H1 (cell line): ENCODE results near the gene CRYBB2. TPM values are rescaled to one million over a fixed set of nuclear protein-coding genes. Genes with fewer than 3 reads are reported as not detected.

Source experiments
- polyA plus RNA-seq, 7 experiments: library from polyadenylated mRNA; depleted of rRNA in 3 of 7; stranded (reverse) in 5 of 7; unstranded in 2 of 7; fragments of >200 nt in 5 of 7; fragments of 200-250 nt in 2 of 7; gene quantifications; 1 replicate in 5 of 7; 2 replicates in 1 of 7; 4 replicates in 1 of 7; pipeline versions ENCODE4 v1.2.1 to v1.2.3, GENCODE V29; 2011 to 2013; ENCODE audit warnings: missing spikeins in 2 of 7, mixed read lengths in 2 of 7
- total RNA-seq: library from RNA; stranded (reverse); fragmentation: NEBNext Ultra II Directional; extraction: Animal tissue kit (Norgen Biotek cat#: 25700); gene quantifications from 2 replicates; pipeline ENCODE4 v1.2.1, GENCODE V29; 2021
- TF ChIP-seq, protein P1 (sequence below): fragments of 300-600 bp; sonication (generic); IDR thresholded peaks from 2 replicates; pipeline ENCODE4 v1.7.1; 2012; ENCODE audit warnings: low read length, moderate library complexity, mild to moderate bottlenecking, inconsistent platforms; ENCODE audit not compliant: insufficient replicate concordance

The CRYBB2 gene
- total and polyA plus RNA-seq, 2 of the 8 experiments (the other 6 are each of a cell fraction or from before 2014, with no cell fraction given), result 0.12 TPM; not detected in 1

DNA sequence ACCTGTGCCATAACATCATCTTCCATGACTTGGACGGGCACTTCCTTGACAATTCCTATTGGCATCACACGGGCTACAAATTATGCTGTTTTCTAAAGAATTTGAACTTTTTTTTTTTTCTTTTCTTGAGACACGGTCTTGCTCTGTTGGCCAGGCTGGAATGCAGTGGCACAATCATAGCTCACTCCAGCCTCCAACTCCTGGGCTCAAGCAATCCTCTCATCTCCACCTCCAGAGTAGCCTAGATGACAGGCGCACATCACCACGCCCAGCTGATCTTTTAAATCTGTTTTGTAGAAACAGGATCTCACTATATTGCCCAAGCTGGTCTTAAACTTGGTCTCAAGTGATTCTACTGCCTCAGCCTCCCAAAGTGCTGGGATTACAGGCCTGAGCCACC is 23.1 kb upstream of the CRYBB2 start (continued):
- TF ChIP-seq, protein P1, sequence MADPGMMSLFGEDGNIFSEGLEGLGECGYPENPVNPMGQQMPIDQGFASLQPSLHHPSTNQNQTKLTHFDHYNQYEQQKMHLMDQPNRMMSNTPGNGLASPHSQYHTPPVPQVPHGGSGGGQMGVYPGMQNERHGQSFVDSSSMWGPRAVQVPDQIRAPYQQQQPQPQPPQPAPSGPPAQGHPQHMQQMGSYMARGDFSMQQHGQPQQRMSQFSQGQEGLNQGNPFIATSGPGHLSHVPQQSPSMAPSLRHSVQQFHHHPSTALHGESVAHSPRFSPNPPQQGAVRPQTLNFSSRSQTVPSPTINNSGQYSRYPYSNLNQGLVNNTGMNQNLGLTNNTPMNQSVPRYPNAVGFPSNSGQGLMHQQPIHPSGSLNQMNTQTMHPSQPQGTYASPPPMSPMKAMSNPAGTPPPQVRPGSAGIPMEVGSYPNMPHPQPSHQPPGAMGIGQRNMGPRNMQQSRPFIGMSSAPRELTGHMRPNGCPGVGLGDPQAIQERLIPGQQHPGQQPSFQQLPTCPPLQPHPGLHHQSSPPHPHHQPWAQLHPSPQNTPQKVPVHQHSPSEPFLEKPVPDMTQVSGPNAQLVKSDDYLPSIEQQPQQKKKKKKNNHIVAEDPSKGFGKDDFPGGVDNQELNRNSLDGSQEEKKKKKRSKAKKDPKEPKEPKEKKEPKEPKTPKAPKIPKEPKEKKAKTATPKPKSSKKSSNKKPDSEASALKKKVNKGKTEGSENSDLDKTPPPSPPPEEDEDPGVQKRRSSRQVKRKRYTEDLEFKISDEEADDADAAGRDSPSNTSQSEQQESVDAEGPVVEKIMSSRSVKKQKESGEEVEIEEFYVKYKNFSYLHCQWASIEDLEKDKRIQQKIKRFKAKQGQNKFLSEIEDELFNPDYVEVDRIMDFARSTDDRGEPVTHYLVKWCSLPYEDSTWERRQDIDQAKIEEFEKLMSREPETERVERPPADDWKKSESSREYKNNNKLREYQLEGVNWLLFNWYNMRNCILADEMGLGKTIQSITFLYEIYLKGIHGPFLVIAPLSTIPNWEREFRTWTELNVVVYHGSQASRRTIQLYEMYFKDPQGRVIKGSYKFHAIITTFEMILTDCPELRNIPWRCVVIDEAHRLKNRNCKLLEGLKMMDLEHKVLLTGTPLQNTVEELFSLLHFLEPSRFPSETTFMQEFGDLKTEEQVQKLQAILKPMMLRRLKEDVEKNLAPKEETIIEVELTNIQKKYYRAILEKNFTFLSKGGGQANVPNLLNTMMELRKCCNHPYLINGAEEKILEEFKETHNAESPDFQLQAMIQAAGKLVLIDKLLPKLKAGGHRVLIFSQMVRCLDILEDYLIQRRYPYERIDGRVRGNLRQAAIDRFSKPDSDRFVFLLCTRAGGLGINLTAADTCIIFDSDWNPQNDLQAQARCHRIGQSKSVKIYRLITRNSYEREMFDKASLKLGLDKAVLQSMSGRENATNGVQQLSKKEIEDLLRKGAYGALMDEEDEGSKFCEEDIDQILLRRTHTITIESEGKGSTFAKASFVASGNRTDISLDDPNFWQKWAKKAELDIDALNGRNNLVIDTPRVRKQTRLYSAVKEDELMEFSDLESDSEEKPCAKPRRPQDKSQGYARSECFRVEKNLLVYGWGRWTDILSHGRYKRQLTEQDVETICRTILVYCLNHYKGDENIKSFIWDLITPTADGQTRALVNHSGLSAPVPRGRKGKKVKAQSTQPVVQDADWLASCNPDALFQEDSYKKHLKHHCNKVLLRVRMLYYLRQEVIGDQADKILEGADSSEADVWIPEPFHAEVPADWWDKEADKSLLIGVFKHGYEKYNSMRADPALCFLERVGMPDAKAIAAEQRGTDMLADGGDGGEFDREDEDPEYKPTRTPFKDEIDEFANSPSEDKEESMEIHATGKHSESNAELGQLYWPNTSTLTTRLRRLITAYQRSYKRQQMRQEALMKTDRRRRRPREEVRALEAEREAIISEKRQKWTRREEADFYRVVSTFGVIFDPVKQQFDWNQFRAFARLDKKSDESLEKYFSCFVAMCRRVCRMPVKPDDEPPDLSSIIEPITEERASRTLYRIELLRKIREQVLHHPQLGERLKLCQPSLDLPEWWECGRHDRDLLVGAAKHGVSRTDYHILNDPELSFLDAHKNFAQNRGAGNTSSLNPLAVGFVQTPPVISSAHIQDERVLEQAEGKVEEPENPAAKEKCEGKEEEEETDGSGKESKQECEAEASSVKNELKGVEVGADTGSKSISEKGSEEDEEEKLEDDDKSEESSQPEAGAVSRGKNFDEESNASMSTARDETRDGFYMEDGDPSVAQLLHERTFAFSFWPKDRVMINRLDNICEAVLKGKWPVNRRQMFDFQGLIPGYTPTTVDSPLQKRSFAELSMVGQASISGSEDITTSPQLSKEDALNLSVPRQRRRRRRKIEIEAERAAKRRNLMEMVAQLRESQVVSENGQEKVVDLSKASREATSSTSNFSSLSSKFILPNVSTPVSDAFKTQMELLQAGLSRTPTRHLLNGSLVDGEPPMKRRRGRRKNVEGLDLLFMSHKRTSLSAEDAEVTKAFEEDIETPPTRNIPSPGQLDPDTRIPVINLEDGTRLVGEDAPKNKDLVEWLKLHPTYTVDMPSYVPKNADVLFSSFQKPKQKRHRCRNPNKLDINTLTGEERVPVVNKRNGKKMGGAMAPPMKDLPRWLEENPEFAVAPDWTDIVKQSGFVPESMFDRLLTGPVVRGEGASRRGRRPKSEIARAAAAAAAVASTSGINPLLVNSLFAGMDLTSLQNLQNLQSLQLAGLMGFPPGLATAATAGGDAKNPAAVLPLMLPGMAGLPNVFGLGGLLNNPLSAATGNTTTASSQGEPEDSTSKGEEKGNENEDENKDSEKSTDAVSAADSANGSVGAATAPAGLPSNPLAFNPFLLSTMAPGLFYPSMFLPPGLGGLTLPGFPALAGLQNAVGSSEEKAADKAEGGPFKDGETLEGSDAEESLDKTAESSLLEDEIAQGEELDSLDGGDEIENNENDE, result no peak
